NCI-H1092 (cell line): ENCODE data around the gene GUCA2B.

Experiments used
- DNase-seq: peaks from one replicate; lab custom pipeline; 2025; lab: John Stamatoyannopoulos, UW

The GUCA2B gene

DNA sequence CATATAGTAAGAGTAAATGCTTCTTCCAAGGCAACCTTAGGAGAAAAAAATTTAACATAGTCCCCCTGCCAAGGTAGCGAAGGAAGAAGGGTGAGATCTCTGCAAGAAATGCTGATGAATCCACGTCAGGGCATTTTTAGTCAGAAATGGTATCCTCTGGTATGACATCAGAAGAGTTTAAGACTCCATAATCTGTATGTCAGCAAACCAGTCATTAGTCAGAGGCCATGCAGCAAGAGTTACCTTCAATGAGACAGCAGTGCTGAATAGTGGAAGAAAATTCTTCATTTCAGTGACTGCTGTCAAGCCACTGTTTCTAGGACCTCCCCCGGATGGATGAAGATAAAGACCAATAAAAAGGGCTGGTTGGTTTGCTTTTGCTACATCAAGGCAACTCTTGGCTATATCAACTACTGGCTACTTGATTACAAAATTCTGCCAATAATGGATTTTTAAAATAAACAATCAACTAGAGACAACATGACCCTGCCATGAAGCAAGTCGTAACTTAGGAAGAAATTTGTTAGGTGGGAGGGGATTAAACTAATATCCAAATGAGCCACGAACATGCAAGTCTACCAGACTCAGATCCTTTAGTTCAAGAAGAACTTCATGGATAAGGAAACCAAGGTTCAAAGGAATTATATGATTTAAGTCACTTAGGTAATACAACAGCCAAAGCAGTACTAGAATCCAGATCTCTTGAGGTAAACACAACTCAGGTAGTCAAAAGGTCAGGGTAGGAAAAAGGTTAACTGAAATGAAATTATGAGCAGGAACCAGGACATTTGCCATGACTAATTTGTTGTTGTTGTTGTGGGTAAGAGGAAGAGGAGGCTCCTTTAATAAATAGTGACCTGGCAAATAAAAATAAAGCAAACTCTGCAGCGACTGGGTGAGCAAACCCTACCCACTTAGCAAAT lies 37.0 kb downstream of the GUCA2B start:
- no peak for DNase-seq

DNA sequence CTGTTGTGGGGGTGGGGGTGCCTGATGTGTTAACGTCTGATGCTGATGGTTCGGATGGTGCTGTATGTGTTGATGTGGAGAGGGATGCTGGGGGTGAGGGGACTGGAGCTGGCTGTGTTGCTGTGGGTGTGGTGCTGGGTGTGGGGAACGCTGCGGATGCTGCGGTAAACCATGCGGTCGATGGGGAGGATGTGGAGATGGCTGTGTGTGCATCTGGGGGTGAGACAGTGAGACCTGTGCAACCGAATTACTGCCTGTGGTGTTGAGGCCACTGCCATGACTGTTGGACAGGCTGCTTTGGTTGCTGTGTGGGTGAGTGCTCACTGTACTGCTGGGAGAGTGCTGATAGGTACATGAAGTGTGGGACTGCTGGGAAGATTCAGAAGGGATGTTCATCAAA lies 38.1 kb downstream of the GUCA2B start:
- DNase-seq, result no peak

DNA sequence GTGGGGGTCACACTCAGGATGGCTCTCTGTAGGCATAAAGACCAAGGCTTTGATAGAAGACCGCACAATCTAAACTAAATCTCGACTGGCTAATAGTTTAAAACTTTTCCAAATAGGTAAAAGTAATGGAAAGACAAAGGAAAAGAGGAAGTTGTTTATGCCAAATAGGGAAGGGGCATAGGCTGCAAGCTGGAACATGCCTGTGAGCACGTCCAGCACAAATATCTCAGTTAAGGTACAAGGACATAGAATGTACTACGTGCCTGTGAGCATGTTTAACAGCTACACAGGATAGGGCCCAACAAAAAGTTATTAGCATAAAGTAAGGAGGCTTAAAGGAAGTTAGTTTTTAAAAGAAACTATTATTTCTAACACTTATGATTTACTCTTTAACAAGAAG lies 38.9 kb downstream of the GUCA2B start:
- DNase-seq, result no peak

DNA sequence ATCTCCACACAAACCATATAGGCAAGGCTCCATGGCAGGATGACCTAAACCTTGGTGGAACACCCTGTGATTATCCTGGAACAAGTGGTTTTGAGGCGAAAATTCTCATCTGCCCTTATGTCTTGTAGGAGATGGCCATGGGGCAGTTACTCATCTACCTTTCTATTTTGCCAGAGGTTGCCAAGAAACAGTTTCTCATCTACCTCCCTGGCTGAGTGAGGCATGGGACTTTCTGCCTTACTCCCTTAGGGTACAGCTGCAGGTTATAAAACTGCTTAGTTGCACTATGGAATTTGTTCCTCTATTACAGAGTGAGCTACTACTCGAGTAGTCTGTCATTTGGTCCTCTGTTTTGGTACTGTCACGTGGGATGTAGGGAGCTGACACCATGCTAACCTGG lies 42.6 kb downstream of the GUCA2B start:
- no peak for DNase-seq

DNA sequence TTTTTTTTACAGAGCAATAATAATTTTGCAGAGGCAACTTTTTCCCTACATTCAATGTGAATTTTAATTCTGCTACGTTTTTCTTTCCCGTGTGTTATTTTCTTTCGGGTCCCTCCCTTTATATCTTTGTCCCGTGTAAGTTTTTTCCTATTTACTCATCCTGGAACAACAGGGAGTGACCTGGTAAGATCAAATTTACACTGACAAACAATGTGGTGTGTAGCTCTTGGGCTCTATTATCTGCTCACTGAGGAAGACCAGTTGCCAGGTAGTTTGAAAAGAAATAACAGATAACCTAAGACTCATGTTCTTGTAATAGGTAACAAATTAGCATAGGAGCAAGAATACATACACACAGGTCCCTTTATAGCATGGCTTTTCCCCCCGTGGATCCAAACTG lies 45.0 kb downstream of the GUCA2B start:
- no peak for DNase-seq

DNA sequence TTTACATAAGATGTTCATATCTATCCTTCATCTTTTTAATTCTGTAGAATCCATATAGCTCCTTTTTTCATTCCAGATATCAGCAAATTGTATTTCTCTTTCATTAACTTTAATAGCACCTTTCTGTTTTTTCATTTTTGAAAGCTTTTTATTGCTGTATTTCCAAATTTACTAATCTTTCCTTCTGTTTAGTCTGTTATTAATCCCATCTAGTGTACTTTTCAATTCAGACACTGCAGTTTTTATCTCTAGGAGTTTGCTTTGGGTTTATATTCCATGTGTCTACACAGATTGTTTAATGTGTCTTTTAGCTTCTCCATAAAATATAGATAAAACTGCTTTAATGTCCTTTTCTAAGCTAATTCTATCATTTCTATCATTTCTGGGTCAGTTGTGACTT lies 48.8 kb downstream of the GUCA2B start:
- no peak for DNase-seq
